KG1 (cell line): ENCODE measurements around the gene PCOLCE2.

Experiments
- DNase-seq: peaks from one replicate; lab custom pipeline; 2025; lab: John Stamatoyannopoulos, UW

PCOLCE2 gene

GRCh38 chr3:142863930-142864920 lies 24.7 kb downstream of the PCOLCE2 start:
- no peak for DNase-seq

- no peak for DNase-seq
Observed at GRCh38 chr3:142863010-142863817, 25.7 kb downstream of the PCOLCE2 start.

- no peak for DNase-seq
Observed at GRCh38 chr3:142861926-142862325, 27.0 kb downstream of the PCOLCE2 start.

GRCh38 chr3:142858043-142858442 lies 30.8 kb downstream of the PCOLCE2 start:
- DNase-seq = no peak

DNA sequence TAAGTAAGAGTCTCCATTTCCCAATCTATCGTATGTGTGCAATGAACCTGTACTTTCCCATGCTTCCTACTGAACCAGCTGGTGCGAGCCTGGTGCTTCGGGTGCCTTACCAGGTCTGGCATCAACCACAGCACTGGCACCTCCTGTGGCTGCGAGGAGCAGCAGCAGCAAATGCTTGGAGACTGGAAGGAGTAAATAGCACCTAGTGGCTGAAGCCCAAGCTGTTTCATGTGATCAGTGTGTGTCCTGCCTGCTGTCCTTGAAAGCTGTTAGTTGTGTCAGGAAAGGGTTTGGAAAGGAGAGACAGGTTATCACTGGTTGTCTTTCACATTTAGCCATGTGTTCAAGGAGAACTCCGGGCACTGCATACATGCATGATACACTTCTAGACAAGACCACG lies 31.8 kb downstream of the PCOLCE2 start:
- no peak for DNase-seq

GRCh38 chr3:142853270-142854168 lies 35.4 kb downstream of the PCOLCE2 start:
- no peak for DNase-seq

DNA sequence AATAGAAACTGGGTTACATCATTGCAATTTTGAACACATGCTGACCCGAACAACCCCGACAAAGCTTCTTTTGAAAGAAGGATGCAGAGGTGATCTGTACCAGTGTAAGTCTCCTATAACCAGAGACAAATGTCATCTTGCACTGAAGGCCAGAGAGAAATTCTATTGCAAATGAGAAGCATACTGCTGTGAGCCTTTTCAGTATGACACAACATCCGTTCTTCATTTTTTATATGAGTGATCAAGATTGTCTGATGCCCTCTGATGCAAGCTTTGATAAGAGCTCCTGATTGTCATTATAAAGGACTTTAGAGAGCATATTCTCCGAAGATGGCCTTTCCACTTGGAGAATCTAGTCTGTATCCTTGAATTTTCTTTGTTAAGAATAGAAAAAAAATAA lies 36.9 kb downstream of the PCOLCE2 start:
- DNase-seq = no peak

- DNase-seq = no peak
Observed at GRCh38 chr3:142850395-142851023, 38.4 kb downstream of the PCOLCE2 start.

GRCh38 chr3:142849148-142849547 lies 39.7 kb downstream of the PCOLCE2 start:
- DNase-seq = no peak

DNA sequence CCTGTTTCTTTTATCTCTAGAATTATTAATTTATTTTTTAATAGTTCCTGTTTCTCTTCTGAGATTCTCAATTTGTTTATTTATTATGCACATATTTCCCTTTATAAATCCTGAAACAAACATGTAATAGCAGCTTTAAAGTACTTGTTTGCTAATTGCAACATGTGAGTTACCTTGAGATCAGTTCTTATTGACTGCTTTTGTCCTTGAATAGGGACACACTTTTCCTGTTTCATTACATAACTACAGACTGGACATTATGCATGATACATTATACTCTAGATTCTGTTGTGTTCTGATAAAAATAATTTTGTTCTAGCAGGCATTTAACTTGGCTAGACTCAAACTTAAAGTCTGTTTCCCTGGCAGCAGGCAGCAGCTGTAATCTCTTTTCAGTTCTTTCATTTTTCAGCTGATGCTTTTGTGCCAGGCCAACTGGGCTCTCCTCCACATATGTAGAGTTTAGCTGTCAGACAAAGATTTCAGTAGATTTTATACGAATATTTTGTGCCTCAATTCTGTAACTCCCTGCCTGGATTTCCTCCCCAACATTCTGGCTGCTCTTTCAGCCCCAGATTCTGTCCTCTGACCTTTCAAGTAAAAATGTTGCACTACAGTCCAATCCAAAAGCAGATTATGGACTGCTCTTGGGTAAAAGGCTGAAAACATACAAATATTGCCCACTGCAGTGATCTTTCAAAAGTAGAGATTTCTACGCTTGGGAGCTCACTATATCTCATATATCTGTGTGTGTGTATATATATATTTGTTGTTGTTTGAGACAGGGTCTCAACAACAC lies 41.9 kb downstream of the PCOLCE2 start:
- DNase-seq = no peak

GRCh38 chr3:142844339-142844977 lies 44.4 kb downstream of the PCOLCE2 start:
- DNase-seq = no peak

GRCh38 chr3:142839831-142840230 lies 49.1 kb downstream of the PCOLCE2 start:
- DNase-seq = no peak

DNA sequence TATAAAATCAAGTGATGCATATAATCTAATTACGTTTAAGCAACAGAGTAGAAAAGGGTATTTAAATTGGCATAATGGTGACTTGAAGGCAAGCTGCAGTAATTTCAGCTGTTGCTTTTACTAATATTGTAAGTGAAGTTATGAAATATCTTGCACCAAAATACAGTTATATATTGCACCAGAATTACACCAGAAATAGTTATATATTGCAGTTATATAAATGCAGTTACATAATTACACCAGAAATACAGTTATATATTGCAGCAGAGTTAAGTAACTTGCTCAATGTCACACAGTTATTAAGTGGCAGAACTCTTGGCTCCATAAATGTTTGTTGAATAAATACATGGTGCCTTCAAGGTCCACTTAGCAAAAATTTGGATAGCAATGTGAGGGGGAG lies 51.4 kb downstream of the PCOLCE2 start:
- no peak for DNase-seq

- peak; percentile 12 for DNase-seq
Observed at GRCh38 chr3:142828703-142829305, 60.1 kb downstream of the PCOLCE2 start.

DNA sequence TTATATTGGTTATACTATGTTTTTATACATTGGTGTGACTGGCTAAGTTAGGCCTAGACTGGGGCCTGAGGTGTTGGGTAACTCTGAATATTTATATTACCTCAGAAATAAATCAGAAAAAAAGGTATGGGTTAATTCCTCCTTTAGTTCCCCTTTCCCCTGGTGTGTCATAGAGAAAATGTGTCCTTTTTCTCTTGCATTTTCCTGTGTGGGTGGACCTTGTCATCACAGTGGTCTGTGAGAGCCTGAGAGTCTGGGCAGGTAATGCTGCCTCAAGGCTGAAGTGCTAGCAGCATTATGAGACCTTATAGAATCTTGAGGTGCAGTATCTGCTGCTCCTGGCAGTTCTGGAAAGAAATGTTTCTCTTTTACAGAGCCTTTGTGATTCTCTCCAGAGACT lies 69.7 kb downstream of the PCOLCE2 start:
- no peak for DNase-seq

DNA sequence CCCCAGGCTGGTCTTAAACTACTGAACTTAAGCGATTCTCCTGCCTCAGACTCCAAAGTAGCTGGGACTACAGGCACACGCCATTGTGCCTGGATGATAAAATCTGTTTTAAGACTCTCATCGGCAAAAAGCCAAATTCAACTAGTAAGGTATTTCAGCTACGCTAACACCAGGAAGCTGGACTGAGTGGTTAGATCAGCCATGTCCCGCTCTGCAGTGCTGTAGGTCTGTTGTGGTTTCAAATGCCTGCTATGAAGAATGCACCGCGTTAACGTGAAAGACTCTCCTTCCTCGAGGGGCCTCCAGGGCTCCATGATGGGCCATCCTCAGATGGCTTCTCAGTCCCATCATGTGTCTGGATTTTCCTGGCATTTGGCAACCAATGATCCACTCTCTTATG lies 70.2 kb downstream of the PCOLCE2 start:
- no peak for DNase-seq

GRCh38 chr3:142817897-142818296 lies 71.0 kb downstream of the PCOLCE2 start:
- DNase-seq = no peak

DNA sequence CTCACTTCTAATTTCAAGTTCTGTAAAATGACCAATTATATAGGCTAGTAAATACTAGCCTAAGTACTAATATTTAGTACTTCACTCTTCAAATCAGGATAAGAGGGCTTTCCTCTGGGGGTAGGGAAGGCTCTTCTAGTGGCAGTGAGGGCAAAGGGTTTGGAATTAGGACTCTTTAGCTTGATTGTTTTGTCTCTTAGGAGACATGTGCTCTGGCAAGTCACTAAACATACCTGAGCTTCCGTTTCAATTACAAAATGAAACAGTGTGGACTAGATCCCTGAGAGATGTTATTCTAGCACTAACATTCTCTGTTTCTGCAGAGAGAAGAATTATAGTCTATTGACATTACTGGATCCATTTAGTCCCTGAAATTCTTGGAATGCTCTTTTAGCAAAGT lies 71.5 kb downstream of the PCOLCE2 start:
- DNase-seq = no peak

GRCh38 chr3:142815803-142816202 lies 73.1 kb downstream of the PCOLCE2 start:
- no peak for DNase-seq

GRCh38 chr3:142809259-142809658 lies 79.6 kb downstream of the PCOLCE2 start:
- no peak for DNase-seq
